ENCODE measurements around the gene ANKRD39.
A peak's percentile ranks its signal among the peaks of the same experiment; 100 is the strongest.

GRCh38 chr2:96891591-96892333 is 33.9 kb upstream of the ANKRD39 start:
- TF ChIP-seq CTCF (IDR thresholded peaks at IDR 0.05) (no peak), POLR2AphosphoS5 (IDR thresholded peaks at IDR 0.05) (peak in 1 of 2 donors; percentile 28)
